Lower leg skin (tissue), 3 donors: ENCODE measurements around the gene FRRS1.

Source experiments
- POLR2A ChIP-seq, 2 donors: fragments of 450-650 bp; IDR thresholded peaks; one replicate each; pipeline ENCODE4 v1.6.1; 2016 to 2017; ENCODE audit warnings: antibody characterized with exemption in 2 of 2, mild to moderate bottlenecking in 1 of 2, moderate library complexity in 1 of 2
- TF ChIP-seq, protein P1 (sequence below), 3 donors: fragments of 450-650 bp; IDR thresholded peaks; one replicate each; pipeline ENCODE4 v1.5.1; 2016; ENCODE audit warnings: antibody characterized with exemption in 3 of 3, mild to moderate bottlenecking in 3 of 3, moderate library complexity in 2 of 3

- TF ChIP-seq POLR2A (IDR thresholded peaks at IDR 0.05), result no peak
- TF ChIP-seq, protein P1, sequence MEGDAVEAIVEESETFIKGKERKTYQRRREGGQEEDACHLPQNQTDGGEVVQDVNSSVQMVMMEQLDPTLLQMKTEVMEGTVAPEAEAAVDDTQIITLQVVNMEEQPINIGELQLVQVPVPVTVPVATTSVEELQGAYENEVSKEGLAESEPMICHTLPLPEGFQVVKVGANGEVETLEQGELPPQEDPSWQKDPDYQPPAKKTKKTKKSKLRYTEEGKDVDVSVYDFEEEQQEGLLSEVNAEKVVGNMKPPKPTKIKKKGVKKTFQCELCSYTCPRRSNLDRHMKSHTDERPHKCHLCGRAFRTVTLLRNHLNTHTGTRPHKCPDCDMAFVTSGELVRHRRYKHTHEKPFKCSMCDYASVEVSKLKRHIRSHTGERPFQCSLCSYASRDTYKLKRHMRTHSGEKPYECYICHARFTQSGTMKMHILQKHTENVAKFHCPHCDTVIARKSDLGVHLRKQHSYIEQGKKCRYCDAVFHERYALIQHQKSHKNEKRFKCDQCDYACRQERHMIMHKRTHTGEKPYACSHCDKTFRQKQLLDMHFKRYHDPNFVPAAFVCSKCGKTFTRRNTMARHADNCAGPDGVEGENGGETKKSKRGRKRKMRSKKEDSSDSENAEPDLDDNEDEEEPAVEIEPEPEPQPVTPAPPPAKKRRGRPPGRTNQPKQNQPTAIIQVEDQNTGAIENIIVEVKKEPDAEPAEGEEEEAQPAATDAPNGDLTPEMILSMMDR (IDR thresholded peaks at IDR 0.05), result no peak
Measured at GRCh38 chr1:99669821-99670220, 96.6 kb downstream of the FRRS1 start.
